Measurements from ENCODE around the gene EPHB3. TPM values are rescaled to one million over a fixed set of nuclear protein-coding genes. Genes with fewer than 3 reads are reported as not detected.

Gene EPHB3
- total RNA-seq, 2 donors from 2014 or later: 7.9 to 10.1 TPM

DNA sequence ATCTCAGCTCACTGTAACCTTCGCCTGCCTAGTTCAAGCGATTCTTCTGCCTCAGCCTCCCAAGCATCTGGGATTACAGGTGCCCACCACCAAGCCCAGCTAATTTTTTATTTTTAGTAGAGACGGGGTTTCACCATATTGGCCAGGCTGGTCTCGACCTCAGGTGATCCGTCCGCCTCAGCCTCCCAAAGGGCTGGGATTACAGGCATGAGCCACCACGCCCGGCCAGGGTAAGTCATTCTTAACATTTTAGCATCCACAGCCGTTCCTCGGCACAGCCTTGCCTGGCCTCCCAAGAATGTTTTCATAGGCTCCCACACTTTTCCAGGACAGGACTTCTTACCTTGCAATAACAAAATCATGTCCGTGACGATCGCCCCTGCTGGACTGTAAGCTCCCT lies 8.7 kb upstream of the EPHB3 start:
- ATAC-seq: no peak

DNA sequence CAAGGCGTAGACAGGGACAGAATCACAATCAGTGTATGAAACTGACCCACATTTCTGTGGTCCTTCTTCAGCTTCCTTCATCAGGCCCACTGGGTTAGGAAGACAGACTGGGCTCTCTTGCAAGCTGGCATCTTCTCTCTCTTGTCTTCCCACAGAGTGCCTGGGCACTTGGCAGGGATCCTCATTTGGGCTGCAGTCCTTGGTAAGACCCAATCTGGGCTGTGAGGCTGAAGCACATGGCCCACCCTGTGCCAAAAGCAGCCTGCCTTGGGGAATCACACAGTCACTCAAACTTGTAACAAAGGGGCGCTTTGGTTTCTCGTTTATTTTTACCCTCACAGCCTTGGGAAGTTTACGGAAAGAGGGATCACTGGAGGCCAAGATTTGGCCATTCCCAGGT lies 8.2 kb upstream of the EPHB3 start:
- H3K4me1 ChIP-seq: peaks cover 10% of the 10 kb centered on the region
- no peaks in the 10 kb centered on the region for H3K36me3 ChIP-seq (replicated peaks in 1 of 2; ENCODE audit: insufficient read depth in 1 of 2, low read depth in 2 of 2)
- no peaks in the 10 kb centered on the region for H3K9me3 ChIP-seq
- intact Hi-C loops (cut with DNase I): no loop called here
- ATAC-seq: no peak
- no peak for DNase-seq
- no peak overlapping the region for H3K4me3 ChIP-seq
- 78 to 82% methylated on average over 4 of the region's 4 CpGs for WGBS, 2 donors
- H3K27ac ChIP-seq: no peak overlapping the region
- TF ChIP-seq POLR2A (IDR thresholded peaks at IDR 0.05): no peak
- TF ChIP-seq, protein P1, sequence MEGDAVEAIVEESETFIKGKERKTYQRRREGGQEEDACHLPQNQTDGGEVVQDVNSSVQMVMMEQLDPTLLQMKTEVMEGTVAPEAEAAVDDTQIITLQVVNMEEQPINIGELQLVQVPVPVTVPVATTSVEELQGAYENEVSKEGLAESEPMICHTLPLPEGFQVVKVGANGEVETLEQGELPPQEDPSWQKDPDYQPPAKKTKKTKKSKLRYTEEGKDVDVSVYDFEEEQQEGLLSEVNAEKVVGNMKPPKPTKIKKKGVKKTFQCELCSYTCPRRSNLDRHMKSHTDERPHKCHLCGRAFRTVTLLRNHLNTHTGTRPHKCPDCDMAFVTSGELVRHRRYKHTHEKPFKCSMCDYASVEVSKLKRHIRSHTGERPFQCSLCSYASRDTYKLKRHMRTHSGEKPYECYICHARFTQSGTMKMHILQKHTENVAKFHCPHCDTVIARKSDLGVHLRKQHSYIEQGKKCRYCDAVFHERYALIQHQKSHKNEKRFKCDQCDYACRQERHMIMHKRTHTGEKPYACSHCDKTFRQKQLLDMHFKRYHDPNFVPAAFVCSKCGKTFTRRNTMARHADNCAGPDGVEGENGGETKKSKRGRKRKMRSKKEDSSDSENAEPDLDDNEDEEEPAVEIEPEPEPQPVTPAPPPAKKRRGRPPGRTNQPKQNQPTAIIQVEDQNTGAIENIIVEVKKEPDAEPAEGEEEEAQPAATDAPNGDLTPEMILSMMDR (IDR thresholded peaks at IDR 0.05): no peak
- H3K27me3 ChIP-seq: no peaks in the 10 kb centered on the region

More for the DNA sequence above, 8.7 kb upstream of the EPHB3 start:
- Histone ChIP-seq H3K4me1 (peaks cover 10% of the 10 kb centered on the region), H3K27me3 (no peaks in the 10 kb centered on the region), H3K9me3 (no peaks in the 10 kb centered on the region), H3K27ac (no peak overlapping the region), H3K4me3 (no peak overlapping the region), H3K36me3 (replicated peaks in 1 of 2; ENCODE audit: insufficient read depth in 1 of 2, low read depth in 2 of 2) (no peaks in the 10 kb centered on the region)
- intact Hi-C loops (cut with DNase I): no loop called here
- TF ChIP-seq POLR2A (IDR thresholded peaks at IDR 0.05): no peak
- TF ChIP-seq, protein P1 (IDR thresholded peaks at IDR 0.05): no peak
- DNase-seq: no peak
- 90 to 95% methylated on average over 13 of the region's 13 CpGs for WGBS, 2 donors

DNA sequence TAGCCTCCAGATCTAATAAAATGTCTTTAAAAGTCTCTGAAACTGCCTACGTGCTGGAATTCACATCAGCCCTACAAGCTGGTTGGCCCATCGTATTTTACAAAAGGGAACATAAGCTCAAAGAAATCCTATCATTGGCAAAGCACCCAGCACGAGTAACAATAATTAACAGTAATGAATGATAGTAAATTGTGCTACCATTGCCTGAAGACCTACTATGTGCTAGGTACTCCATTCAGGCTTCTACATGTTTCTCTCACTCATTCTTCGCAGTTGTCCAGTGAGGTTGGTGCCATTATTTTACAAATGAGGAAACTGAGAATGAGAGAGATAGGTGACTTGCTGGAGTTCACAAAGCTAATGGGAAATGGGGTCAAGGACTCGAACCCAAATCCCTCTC lies 7.1 kb upstream of the EPHB3 start:
- no peak overlapping the region for H3K4me3 ChIP-seq
- H3K9me3 ChIP-seq: no peaks in the 10 kb centered on the region
- DNase-seq: no peak
- 74 to 89% methylated on average over 5 of the region's 5 CpGs for WGBS, 2 donors
- intact Hi-C loops (cut with DNase I): no loop called here
- no peak for ATAC-seq
- no peak overlapping the region for H3K27ac ChIP-seq
- H3K4me1 ChIP-seq: peaks cover 17% of the 10 kb centered on the region
- H3K27me3 ChIP-seq: no peaks in the 10 kb centered on the region
- TF ChIP-seq, protein P1 (IDR thresholded peaks at IDR 0.05): no peak
- TF ChIP-seq POLR2A (IDR thresholded peaks at IDR 0.05): no peak
- H3K36me3 ChIP-seq (replicated peaks in 1 of 2; ENCODE audit: insufficient read depth in 1 of 2, low read depth in 2 of 2): no peaks in the 10 kb centered on the region

DNA sequence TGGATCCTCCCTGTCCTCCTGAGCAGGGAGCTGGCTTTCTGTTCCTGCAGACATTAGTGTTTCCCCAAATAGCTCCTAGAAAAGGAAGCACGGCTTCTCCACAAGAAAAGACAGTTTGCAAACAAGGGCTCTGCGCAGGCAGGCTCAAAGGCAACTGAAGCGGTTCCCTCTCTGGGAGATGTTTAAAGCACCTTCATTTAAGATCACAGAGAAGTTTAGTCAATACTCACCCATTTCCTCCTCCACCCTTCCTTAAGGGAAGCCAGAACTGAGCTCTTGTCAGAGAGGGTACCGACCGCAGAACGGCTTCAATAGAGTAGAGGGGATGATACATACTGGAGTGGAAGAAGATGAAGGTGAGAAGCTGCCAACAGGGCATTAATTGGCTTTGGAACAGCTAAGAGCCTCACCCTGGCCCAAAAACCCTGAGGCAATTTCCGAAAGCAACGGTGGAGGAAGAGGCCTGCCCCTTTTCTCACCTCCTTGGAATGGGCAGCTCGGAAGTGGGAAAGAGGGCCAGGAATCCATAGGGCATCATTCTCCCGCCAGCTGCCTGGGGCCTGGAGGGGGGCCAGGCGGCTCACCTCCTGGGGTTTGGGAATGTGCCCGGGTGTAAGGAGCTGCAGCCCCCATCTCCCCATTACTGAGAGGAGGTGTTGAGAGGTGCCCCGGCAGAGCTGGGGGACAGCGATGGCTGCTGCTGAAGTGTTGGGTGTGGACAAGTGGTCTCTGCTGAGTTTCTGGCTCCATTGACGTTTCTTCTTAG lies 4.8 kb upstream of the EPHB3 start:
- 65 to 71% methylated on average over 14 to 15 of the region's 15 CpGs for WGBS, 2 donors
- DNase-seq (peak in 1 of 4 donors; percentile 16), ATAC-seq (no peak)
- Histone ChIP-seq H3K4me1 (peaks cover 25% of the 10 kb centered on the region), H3K27me3 (no peaks in the 10 kb centered on the region), H3K27ac (no peak overlapping the region), H3K4me3 (no peak overlapping the region), H3K9me3 (no peaks in the 10 kb centered on the region), H3K36me3 (replicated peaks in 1 of 2; ENCODE audit: insufficient read depth in 1 of 2, low read depth in 2 of 2) (no peaks in the 10 kb centered on the region)
- TF ChIP-seq, protein P1 (IDR thresholded peaks at IDR 0.05): no peak
- no peak for TF ChIP-seq POLR2A (IDR thresholded peaks at IDR 0.05)
- intact Hi-C loops (cut with DNase I): no loop called here
